Measurements from ENCODE around the gene PYGM. TPM values are rescaled to one million over a fixed set of nuclear protein-coding genes. Genes with fewer than 3 reads are reported as not detected.

PYGM gene
- total RNA-seq, 1 donor from 2014 or later: 291 TPM

GRCh38 chr11:64718084-64718779 is 41.5 kb downstream of the PYGM start:
- peaks cover 71 to 84% (median 80%) of the 10 kb centered on the region in 3 donors for H3K27me3 ChIP-seq (ENCODE audit: control insufficient read depth in 3 of 3, insufficient read depth in 3 of 3, low read length in 3 of 3)
- H3K4me1 ChIP-seq (ENCODE audit: control insufficient read depth in 3 of 3, insufficient read depth in 3 of 3, low read length in 3 of 3): peaks cover 0 to 1% (median under 1%) of the 10 kb centered on the region in 3 donors
- H3K36me3 ChIP-seq (ENCODE audit: control insufficient read depth in 3 of 3, insufficient read depth in 3 of 3, low read length in 3 of 3): no peaks in the 10 kb centered on the region
- H3K9me3 ChIP-seq (ENCODE audit: control insufficient read depth in 3 of 3, low read length in 3 of 3): no peaks in the 10 kb centered on the region
- H3K4me3 ChIP-seq (ENCODE audit: low read length in 3 of 3): no peak overlapping the region
- no peak overlapping the region for H3K27ac ChIP-seq (ENCODE audit: low read depth, low read length)
- H3K9ac ChIP-seq (ENCODE audit: low read depth in 1 of 3, low read length in 3 of 3): no peak overlapping the region

- H3K4me3 ChIP-seq (ENCODE audit: low read length in 3 of 3): no peak overlapping the region
- no peaks in the 10 kb centered on the region for H3K4me1 ChIP-seq (ENCODE audit: control insufficient read depth in 3 of 3, insufficient read depth in 3 of 3, low read length in 3 of 3)
- no peaks in the 10 kb centered on the region for H3K9me3 ChIP-seq (ENCODE audit: control insufficient read depth in 3 of 3, low read length in 3 of 3)
- no peak overlapping the region for H3K9ac ChIP-seq (ENCODE audit: low read depth in 1 of 3, low read length in 3 of 3)
- no peak overlapping the region for H3K27ac ChIP-seq (ENCODE audit: low read depth, low read length)
- H3K36me3 ChIP-seq (ENCODE audit: control insufficient read depth in 3 of 3, insufficient read depth in 3 of 3, low read length in 3 of 3): no peaks in the 10 kb centered on the region
- peaks cover 77 to 93% (median 86%) of the 10 kb centered on the region in 3 donors for H3K27me3 ChIP-seq (ENCODE audit: control insufficient read depth in 3 of 3, insufficient read depth in 3 of 3, low read length in 3 of 3)
Measured at GRCh38 chr11:64717268-64717578, 42.6 kb downstream of the PYGM start.

- Histone ChIP-seq H3K27me3 (ENCODE audit: control insufficient read depth in 3 of 3, insufficient read depth in 3 of 3, low read length in 3 of 3) (peaks cover 77 to 93% (median 86%) of the 10 kb centered on the region in 3 donors), H3K4me1 (ENCODE audit: control insufficient read depth in 3 of 3, insufficient read depth in 3 of 3, low read length in 3 of 3) (no peaks in the 10 kb centered on the region), H3K27ac (ENCODE audit: low read depth, low read length) (no peak overlapping the region), H3K4me3 (ENCODE audit: low read length in 3 of 3) (no peak overlapping the region), H3K9ac (ENCODE audit: low read depth in 1 of 3, low read length in 3 of 3) (no peak overlapping the region), H3K36me3 (ENCODE audit: control insufficient read depth in 3 of 3, insufficient read depth in 3 of 3, low read length in 3 of 3) (no peaks in the 10 kb centered on the region), H3K9me3 (ENCODE audit: control insufficient read depth in 3 of 3, low read length in 3 of 3) (no peaks in the 10 kb centered on the region)
Measured at GRCh38 chr11:64716473-64717267, 43.1 kb downstream of the PYGM start.

DNA sequence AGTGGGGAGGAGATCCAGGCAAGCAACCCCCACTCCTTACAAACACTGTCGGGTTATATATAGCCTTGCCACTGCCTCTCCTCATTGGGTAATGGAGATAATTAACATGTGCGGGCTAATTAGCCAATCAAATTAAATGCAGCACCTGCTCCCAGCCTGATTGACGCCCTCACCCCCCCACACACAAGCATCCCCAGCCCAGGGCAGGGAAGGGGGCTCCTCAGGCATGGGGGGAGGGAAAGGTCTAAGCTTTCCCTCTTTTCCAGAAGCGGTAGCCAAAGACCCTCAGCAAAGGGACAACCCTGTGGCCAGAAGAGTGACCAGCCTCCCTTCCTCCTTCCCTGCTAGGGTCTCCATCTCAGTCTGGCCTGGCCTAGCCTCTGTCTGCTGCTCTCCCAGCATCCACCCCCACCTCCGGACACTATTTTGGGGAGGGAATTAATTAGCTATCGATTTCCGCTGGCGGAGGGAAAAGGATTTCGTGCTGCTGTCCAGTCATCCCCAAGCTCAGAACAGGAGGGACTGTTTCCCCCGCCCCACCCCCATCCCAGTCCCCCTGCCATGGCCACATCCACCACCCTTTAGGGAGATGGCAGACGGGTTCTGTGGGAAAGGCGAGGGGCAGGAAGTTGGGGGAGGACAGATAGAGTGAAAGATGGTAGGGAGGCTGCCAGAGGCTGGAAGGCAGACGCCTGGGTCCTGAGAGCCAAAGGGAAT is 43.9 kb downstream of the PYGM start:
- H3K4me3 ChIP-seq (ENCODE audit: low read length in 3 of 3): no peak overlapping the region
- H3K27me3 ChIP-seq (ENCODE audit: control insufficient read depth in 3 of 3, insufficient read depth in 3 of 3, low read length in 3 of 3): peaks cover 78 to 92% (median 88%) of the 10 kb centered on the region in 3 donors
- no peaks in the 10 kb centered on the region for H3K9me3 ChIP-seq (ENCODE audit: control insufficient read depth in 3 of 3, low read length in 3 of 3)
- no peak overlapping the region for H3K9ac ChIP-seq (ENCODE audit: low read depth in 1 of 3, low read length in 3 of 3)
- no peak overlapping the region for H3K27ac ChIP-seq (ENCODE audit: low read depth, low read length)
- H3K36me3 ChIP-seq (ENCODE audit: control insufficient read depth in 3 of 3, insufficient read depth in 3 of 3, low read length in 3 of 3): no peaks in the 10 kb centered on the region
- H3K4me1 ChIP-seq (ENCODE audit: control insufficient read depth in 3 of 3, insufficient read depth in 3 of 3, low read length in 3 of 3): no peaks in the 10 kb centered on the region

- Histone ChIP-seq H3K4me3 (ENCODE audit: low read length in 3 of 3) (no peak overlapping the region), H3K36me3 (ENCODE audit: control insufficient read depth in 3 of 3, insufficient read depth in 3 of 3, low read length in 3 of 3) (no peaks in the 10 kb centered on the region), H3K9me3 (ENCODE audit: control insufficient read depth in 3 of 3, low read length in 3 of 3) (no peaks in the 10 kb centered on the region), H3K9ac (ENCODE audit: low read depth in 1 of 3, low read length in 3 of 3) (no peak overlapping the region), H3K4me1 (ENCODE audit: control insufficient read depth in 3 of 3, insufficient read depth in 3 of 3, low read length in 3 of 3) (no peaks in the 10 kb centered on the region), H3K27ac (ENCODE audit: low read depth, low read length) (no peak overlapping the region), H3K27me3 (ENCODE audit: control insufficient read depth in 3 of 3, insufficient read depth in 3 of 3, low read length in 3 of 3) (peaks cover 76 to 93% (median 86%) of the 10 kb centered on the region in 3 donors)
Measured at GRCh38 chr11:64715110-64715509, 44.7 kb downstream of the PYGM start.

DNA sequence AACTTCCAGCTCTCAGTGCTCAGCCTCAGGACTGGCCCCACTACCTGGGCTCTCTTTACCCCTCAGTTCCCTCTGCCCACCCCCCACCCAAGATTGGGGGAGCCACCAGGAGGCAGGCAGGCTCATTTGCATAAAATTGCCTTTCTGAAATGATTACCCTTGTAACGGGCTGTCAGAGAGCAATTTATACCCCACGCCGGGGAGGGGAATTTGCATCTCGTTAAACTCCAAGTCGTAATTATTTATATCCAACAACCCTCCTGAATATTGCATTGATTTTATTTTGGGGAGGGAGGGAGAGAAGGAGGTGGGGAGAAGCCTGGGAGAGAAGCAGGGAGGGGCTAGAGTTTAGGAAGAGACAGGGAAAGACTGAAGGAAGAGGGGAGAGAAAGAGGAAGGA is 45.1 kb downstream of the PYGM start:
- H3K9ac ChIP-seq (ENCODE audit: low read depth in 1 of 3, low read length in 3 of 3): no peak overlapping the region
- H3K27me3 ChIP-seq (ENCODE audit: control insufficient read depth in 3 of 3, insufficient read depth in 3 of 3, low read length in 3 of 3): peaks cover 72 to 89% (median 82%) of the 10 kb centered on the region in 3 donors
- H3K9me3 ChIP-seq (ENCODE audit: control insufficient read depth in 3 of 3, low read length in 3 of 3): no peaks in the 10 kb centered on the region
- no peaks in the 10 kb centered on the region for H3K4me1 ChIP-seq (ENCODE audit: control insufficient read depth in 3 of 3, insufficient read depth in 3 of 3, low read length in 3 of 3)
- H3K27ac ChIP-seq (ENCODE audit: low read depth, low read length): no peak overlapping the region
- H3K4me3 ChIP-seq (ENCODE audit: low read length in 3 of 3): no peak overlapping the region
- H3K36me3 ChIP-seq (ENCODE audit: control insufficient read depth in 3 of 3, insufficient read depth in 3 of 3, low read length in 3 of 3): no peaks in the 10 kb centered on the region

DNA sequence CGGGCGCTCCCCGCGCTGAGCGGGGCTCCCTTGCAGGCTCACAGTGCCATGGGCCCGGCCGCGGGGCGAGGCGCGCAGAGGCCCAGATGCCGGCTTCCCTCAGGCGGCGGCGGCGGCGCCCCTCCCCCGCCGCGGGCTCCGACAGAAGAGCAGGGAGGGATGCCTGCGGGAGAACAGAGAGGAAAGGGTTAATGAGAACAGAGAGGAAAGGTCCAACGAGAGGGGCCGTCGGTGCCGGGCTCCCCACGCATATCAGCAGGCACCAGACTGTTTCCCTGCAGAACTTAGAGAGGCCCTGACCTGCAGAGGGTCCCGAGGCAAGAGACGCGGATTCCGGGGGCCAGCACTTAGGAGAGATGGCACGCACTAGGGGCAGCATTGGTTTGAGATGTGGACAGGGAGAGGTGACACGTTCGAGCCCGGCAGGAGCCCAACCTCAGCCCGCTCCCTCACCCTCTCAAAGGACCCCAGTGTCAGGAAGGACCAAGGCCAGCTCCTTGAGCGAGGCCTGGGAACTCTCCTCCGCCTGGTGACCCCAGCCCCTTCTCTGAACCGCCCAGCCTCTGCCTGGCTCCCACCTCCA is 45.9 kb downstream of the PYGM start:
- Histone ChIP-seq H3K36me3 (ENCODE audit: control insufficient read depth in 3 of 3, insufficient read depth in 3 of 3, low read length in 3 of 3) (no peaks in the 10 kb centered on the region), H3K4me3 (ENCODE audit: low read length in 3 of 3) (no peak overlapping the region), H3K27ac (ENCODE audit: low read depth, low read length) (no peak overlapping the region), H3K4me1 (ENCODE audit: control insufficient read depth in 3 of 3, insufficient read depth in 3 of 3, low read length in 3 of 3) (no peaks in the 10 kb centered on the region), H3K27me3 (ENCODE audit: control insufficient read depth in 3 of 3, insufficient read depth in 3 of 3, low read length in 3 of 3) (peaks cover 71 to 86% (median 80%) of the 10 kb centered on the region in 3 donors), H3K9me3 (ENCODE audit: control insufficient read depth in 3 of 3, low read length in 3 of 3) (no peaks in the 10 kb centered on the region), H3K9ac (ENCODE audit: low read depth in 1 of 3, low read length in 3 of 3) (no peak overlapping the region)

GRCh38 chr11:64713016-64713707 is 46.6 kb downstream of the PYGM start:
- Histone ChIP-seq H3K9me3 (ENCODE audit: control insufficient read depth in 3 of 3, low read length in 3 of 3) (no peaks in the 10 kb centered on the region), H3K9ac (ENCODE audit: low read depth in 1 of 3, low read length in 3 of 3) (no peak overlapping the region), H3K27ac (ENCODE audit: low read depth, low read length) (no peak overlapping the region), H3K36me3 (ENCODE audit: control insufficient read depth in 3 of 3, insufficient read depth in 3 of 3, low read length in 3 of 3) (no peaks in the 10 kb centered on the region), H3K4me1 (ENCODE audit: control insufficient read depth in 3 of 3, insufficient read depth in 3 of 3, low read length in 3 of 3) (no peaks in the 10 kb centered on the region), H3K27me3 (ENCODE audit: control insufficient read depth in 3 of 3, insufficient read depth in 3 of 3, low read length in 3 of 3) (peaks cover 67 to 81% (median 75%) of the 10 kb centered on the region in 3 donors), H3K4me3 (ENCODE audit: low read length in 3 of 3) (no peak overlapping the region)

- Histone ChIP-seq H3K4me3 (ENCODE audit: low read length in 3 of 3) (no peak overlapping the region), H3K36me3 (ENCODE audit: control insufficient read depth in 3 of 3, insufficient read depth in 3 of 3, low read length in 3 of 3) (no peaks in the 10 kb centered on the region), H3K27ac (ENCODE audit: low read depth, low read length) (no peak overlapping the region), H3K27me3 (ENCODE audit: control insufficient read depth in 3 of 3, insufficient read depth in 3 of 3, low read length in 3 of 3) (peaks cover 60 to 76% (median 70%) of the 10 kb centered on the region in 3 donors), H3K9ac (ENCODE audit: low read depth in 1 of 3, low read length in 3 of 3) (no peak overlapping the region), H3K9me3 (ENCODE audit: control insufficient read depth in 3 of 3, low read length in 3 of 3) (no peaks in the 10 kb centered on the region), H3K4me1 (ENCODE audit: control insufficient read depth in 3 of 3, insufficient read depth in 3 of 3, low read length in 3 of 3) (no peaks in the 10 kb centered on the region)
Measured at GRCh38 chr11:64712430-64713015, 47.3 kb downstream of the PYGM start.

Measured in skeletal muscle tissue (tissue), 4 donors.